PC-3 (cell line): ENCODE results near the gene UBL4A. TPM values are rescaled to one million over a fixed set of nuclear protein-coding genes. Genes with fewer than 3 reads are reported as not detected.

ENCODE experiments used
- ATAC-seq: fragments of 200-7000 bp; cut with Tn5 transposase; 2 replicates; pipeline ENCODE4 v1.9.1; 2020; ENCODE audit warnings: mild to moderate bottlenecking, moderate library complexity
- BruUV-seq: library from RNA; stranded (reverse); fragments of 400-500 nt; replicated peaks from 2 replicates; lab custom pipeline; 2021; lab: Mats Ljungman, UMichigan
- CTCF ChIA-PET: fragments of 300-600 bp; sonication (Branson Sonifier 250); formaldehyde crosslinking; loops from one replicate; lab custom pipeline; 2022; ENCODE audit warnings: antibody characterized with exemption; lab: Charles Lee
- POLR2A ChIA-PET: fragments of 300-600 bp; sonication (Branson Sonifier 250); formaldehyde crosslinking; loops from one replicate; lab custom pipeline; 2022; ENCODE audit warnings: antibody characterized with exemption; ENCODE audit not compliant: unreplicated experiment; lab: Charles Lee
- DNase-seq: peaks from one replicate; pipeline ENCODE4 v3.0.0-alpha.2; 2015
- H2AFZ ChIP-seq: fragments of 300-600 bp; sonication (generic); 2 replicates; pipeline ENCODE4 v1.6.0; 2016; ENCODE audit warnings: antibody characterized with exemption, low read length
- H3F3A ChIP-seq: fragments of 300-600 bp; sonication (generic); one replicate; pipeline ENCODE4 v1.6.0; 2017; ENCODE audit warnings: antibody characterized with exemption, low read length, control low read depth, mild to moderate bottlenecking; ENCODE audit not compliant: unreplicated experiment
- H3K27ac ChIP-seq: fragments of 300-600 bp; sonication (generic); 2 replicates; pipeline ENCODE4 v1.5.1; 2016; ENCODE audit warnings: mild to moderate bottlenecking, low read length
- H3K27me3 ChIP-seq: fragments of 300-600 bp; sonication (generic); 2 replicates; pipeline ENCODE4 v1.6.1; 2016; ENCODE audit warnings: low read length, mixed read lengths
- H3K36me3 ChIP-seq: fragments of 300-600 bp; sonication (generic); 2 replicates; pipeline ENCODE4 v1.6.1; 2016; ENCODE audit warnings: low read depth, mixed run types, low read length, mixed read lengths
- H3K4me1 ChIP-seq: fragments of 300-600 bp; sonication (generic); 2 replicates; pipeline ENCODE4 v1.5.1; 2016; ENCODE audit warnings: low read length; ENCODE audit not compliant: insufficient read depth
- H3K4me2 ChIP-seq: fragments of 300-600 bp; sonication (generic); 2 replicates; pipeline ENCODE4 v1.6.0; 2016; ENCODE audit warnings: low read length
- H3K4me3 ChIP-seq: fragments of 300-600 bp; sonication (generic); 2 replicates; pipeline ENCODE4 v1.5.1; 2016; ENCODE audit warnings: mild to moderate bottlenecking, low read length, mixed read lengths
- H3K79me2 ChIP-seq: fragments of 300-600 bp; sonication (generic); 2 replicates; pipeline ENCODE4 v1.6.1; 2017; ENCODE audit warnings: low read length, mixed read lengths
- H3K9ac ChIP-seq: fragments of 300-600 bp; sonication (generic); 2 replicates; pipeline ENCODE4 v1.6.0; 2016; ENCODE audit warnings: mild to moderate bottlenecking, low read length
- H3K9me2 ChIP-seq: fragments of 300-600 bp; sonication (generic); replicated peaks from 2 replicates; pipeline ENCODE4 v1.6.1; 2016; ENCODE audit warnings: mixed run types, low read length, mixed read lengths
- H3K9me3 ChIP-seq: fragments of 300-600 bp; sonication (generic); 2 replicates; pipeline ENCODE4 v1.6.1; 2016; ENCODE audit warnings: low read length, mixed read lengths
- H4K20me1 ChIP-seq: fragments of 300-600 bp; sonication (generic); 2 replicates; pipeline ENCODE4 v1.6.1; 2016; ENCODE audit warnings: low read length, mixed read lengths
- CTCF ChIP-seq: fragments of 300-600 bp; sonication (generic); conservative IDR thresholded peaks from 2 replicates; pipeline ENCODE4 v1.5.1; 2017; ENCODE audit warnings: antibody characterized with exemption, low read depth, mild to moderate bottlenecking, low read length
- EZH2 ChIP-seq: fragments of 300-600 bp; sonication (generic); IDR thresholded peaks from one replicate; pipeline ENCODE4 v1.6.1; 2017; ENCODE audit warnings: antibody characterized with exemption, mild to moderate bottlenecking, low read length; ENCODE audit not compliant: unreplicated experiment
- EZH2phosphoT487 ChIP-seq: fragments of 300-600 bp; sonication (generic); IDR thresholded peaks from 2 replicates; pipeline ENCODE4 v1.6.1; 2018; ENCODE audit warnings: mild to moderate bottlenecking, antibody characterized with exemption, low read length, borderline replicate concordance
- intact Hi-C: fragments of 100-400 bp; cut with micrococcal nuclease; formaldehyde crosslinking; loops from 2 replicates; pipeline ENCODE4 v1.9.0; 2023
- total RNA-seq: library from RNA; depleted of rRNA; stranded (reverse); fragments of >200 nt; gene quantifications from 2 replicates; pipeline ENCODE4 v1.2.3, GENCODE V29; 2014

UBL4A gene
- total RNA-seq, 1 experiment from 2014 or later: 92.3 TPM

- no TSS peak for BruUV-seq
- ATAC-seq (no peak), DNase-seq (no peak)
- Histone ChIP-seq H3K27me3 (no peaks in the 10 kb centered on the region), H3K79me2 (peaks cover 13% of the 10 kb centered on the region), H3K36me3 (peaks cover 6% of the 10 kb centered on the region; the same call in 1 of the 2 replicates), H3K9me3 (no peaks in the 10 kb centered on the region), H3K4me2 (no peak overlapping the region), H3K9ac (no peak overlapping the region), H3K27ac (no peak overlapping the region), H4K20me1 (no peaks in the 10 kb centered on the region), H3K4me3 (no peak overlapping the region), H3K4me1 (peaks cover 8% of the 10 kb centered on the region), H3K9me2 (no peaks in the 10 kb centered on the region), H2AFZ (no peak overlapping the region), H3F3A (no peaks in the 10 kb centered on the region)
- ChIA-PET CTCF (no interaction called here), POLR2A (no interaction called here)
- TF ChIP-seq EZH2 (no peak), CTCF (no peak), EZH2phosphoT487 (no peak)
- intact Hi-C loops: loop anchor here (10.0 kb wide), 1 partner anchor 55 kb away; the partner anchor contains the start of gene RPL10
These were observed 36.8 kb downstream of the UBL4A start for GRCh38 chrX:154449618-154450017.

GRCh38 chrX:154448484-154448883 is 37.9 kb downstream of the UBL4A start:
- no peaks in the 10 kb centered on the region for H3K9me3 ChIP-seq
- ATAC-seq: no peak
- no TSS peak for BruUV-seq
- no peak overlapping the region for H3K4me3 ChIP-seq
- no peak for TF ChIP-seq EZH2phosphoT487
- TF ChIP-seq EZH2: no peak
- TF ChIP-seq CTCF: no peak
- H3K9me2 ChIP-seq: no peaks in the 10 kb centered on the region
- no peak overlapping the region for H3K9ac ChIP-seq
- H3K27ac ChIP-seq: no peak overlapping the region
- peaks cover 12% of the 10 kb centered on the region for H3K4me1 ChIP-seq
- intact Hi-C loops: no loop called here
- H3K27me3 ChIP-seq: no peaks in the 10 kb centered on the region
- H4K20me1 ChIP-seq: no peaks in the 10 kb centered on the region
- peaks cover 6% of the 10 kb centered on the region; the same call in 1 of the 2 replicates for H3K36me3 ChIP-seq
- peaks cover 16% of the 10 kb centered on the region for H3K79me2 ChIP-seq
- CTCF ChIA-PET: no interaction called here
- no peak overlapping the region for H3K4me2 ChIP-seq
- POLR2A ChIA-PET: no interaction called here
- DNase-seq: no peak
- no peak overlapping the region for H2AFZ ChIP-seq
- no peaks in the 10 kb centered on the region for H3F3A ChIP-seq

GRCh38 chrX:154446430-154446829 is 40.0 kb downstream of the UBL4A start:
- ATAC-seq: no peak
- no TSS peak for BruUV-seq
- DNase-seq: no peak
- Histone ChIP-seq H3K4me1 (peaks cover 23% of the 10 kb centered on the region), H3K9me3 (no peaks in the 10 kb centered on the region), H3K27me3 (no peaks in the 10 kb centered on the region), H3K79me2 (peaks cover 16% of the 10 kb centered on the region), H3K9ac (no peak overlapping the region), H3K9me2 (no peaks in the 10 kb centered on the region), H4K20me1 (no peaks in the 10 kb centered on the region), H3K4me2 (no peak overlapping the region), H2AFZ (no peak overlapping the region), H3K36me3 (peaks cover 10% of the 10 kb centered on the region; the same call in 1 of the 2 replicates), H3F3A (no peaks in the 10 kb centered on the region), H3K4me3 (no peak overlapping the region), H3K27ac (no peak overlapping the region)
- TF ChIP-seq EZH2 (no peak), CTCF (no peak), EZH2phosphoT487 (no peak)
- POLR2A ChIA-PET: no interaction called here
- intact Hi-C loops: no loop called here
- CTCF ChIA-PET: no interaction called here
